ENCODE measurements around the gene ABCC11. TPM values are rescaled to one million over a fixed set of nuclear protein-coding genes. Genes with fewer than 3 reads are reported as not detected.

ABCC11 gene
- total and polyA plus RNA-seq, 10 donors, result 0.05 to 0.37 (median 0.18) TPM; not detected in 4

GRCh38 chr16:48223490-48223889, 23.8 kb downstream of the ABCC11 start:
- no peaks in the 10 kb centered on the region for H3K27me3 ChIP-seq (replicated peaks in 1 of 7)
- H3K9me3 ChIP-seq, result no peaks in the 10 kb centered on the region
- no peaks in the 10 kb centered on the region for H3K36me3 ChIP-seq
- no peak overlapping the region for H3K27ac ChIP-seq
- no peak for DNase-seq
- no peaks in the 10 kb centered on the region for H3K4me1 ChIP-seq
- TF ChIP-seq, protein P1, sequence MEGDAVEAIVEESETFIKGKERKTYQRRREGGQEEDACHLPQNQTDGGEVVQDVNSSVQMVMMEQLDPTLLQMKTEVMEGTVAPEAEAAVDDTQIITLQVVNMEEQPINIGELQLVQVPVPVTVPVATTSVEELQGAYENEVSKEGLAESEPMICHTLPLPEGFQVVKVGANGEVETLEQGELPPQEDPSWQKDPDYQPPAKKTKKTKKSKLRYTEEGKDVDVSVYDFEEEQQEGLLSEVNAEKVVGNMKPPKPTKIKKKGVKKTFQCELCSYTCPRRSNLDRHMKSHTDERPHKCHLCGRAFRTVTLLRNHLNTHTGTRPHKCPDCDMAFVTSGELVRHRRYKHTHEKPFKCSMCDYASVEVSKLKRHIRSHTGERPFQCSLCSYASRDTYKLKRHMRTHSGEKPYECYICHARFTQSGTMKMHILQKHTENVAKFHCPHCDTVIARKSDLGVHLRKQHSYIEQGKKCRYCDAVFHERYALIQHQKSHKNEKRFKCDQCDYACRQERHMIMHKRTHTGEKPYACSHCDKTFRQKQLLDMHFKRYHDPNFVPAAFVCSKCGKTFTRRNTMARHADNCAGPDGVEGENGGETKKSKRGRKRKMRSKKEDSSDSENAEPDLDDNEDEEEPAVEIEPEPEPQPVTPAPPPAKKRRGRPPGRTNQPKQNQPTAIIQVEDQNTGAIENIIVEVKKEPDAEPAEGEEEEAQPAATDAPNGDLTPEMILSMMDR (IDR thresholded peaks at IDR 0.05 in 8 of 11, conservative IDR thresholded peaks at IDR 0.05 in 3 of 11), result no peak
- TF ChIP-seq POLR2A (IDR thresholded peaks at IDR 0.05) (no peak), POLR2AphosphoS5 (IDR thresholded peaks at IDR 0.05) (no peak)
- intact Hi-C loops (cut with DNase I; ENCODE audit: low total_unique reads), result no loop called here
- 91 to 99% (median 95%) methylated on average over 4 of the region's 4 CpGs for WGBS, 5 donors
- no peak overlapping the region for H3K4me3 ChIP-seq

- no peak for TF ChIP-seq POLR2AphosphoS5 (IDR thresholded peaks at IDR 0.05)
- TF ChIP-seq, protein P1 (IDR thresholded peaks at IDR 0.05 in 8 of 11, conservative IDR thresholded peaks at IDR 0.05 in 3 of 11), result no peak
- no peak for TF ChIP-seq POLR2A (IDR thresholded peaks at IDR 0.05)
- Histone ChIP-seq H3K27ac (no peak overlapping the region), H3K9me3 (no peaks in the 10 kb centered on the region), H3K27me3 (replicated peaks in 1 of 7) (no peaks in the 10 kb centered on the region), H3K4me1 (no peaks in the 10 kb centered on the region), H3K36me3 (no peaks in the 10 kb centered on the region), H3K4me3 (no peak overlapping the region)
- 71 to 85% (median 74%) methylated on average over 3 of the region's 3 CpGs for WGBS, 5 donors
- intact Hi-C loops (cut with DNase I; ENCODE audit: low total_unique reads), result no loop called here
- no peak for DNase-seq
These were observed 26.4 kb downstream of the ABCC11 start for GRCh38 chr16:48220891-48221290.

DNA sequence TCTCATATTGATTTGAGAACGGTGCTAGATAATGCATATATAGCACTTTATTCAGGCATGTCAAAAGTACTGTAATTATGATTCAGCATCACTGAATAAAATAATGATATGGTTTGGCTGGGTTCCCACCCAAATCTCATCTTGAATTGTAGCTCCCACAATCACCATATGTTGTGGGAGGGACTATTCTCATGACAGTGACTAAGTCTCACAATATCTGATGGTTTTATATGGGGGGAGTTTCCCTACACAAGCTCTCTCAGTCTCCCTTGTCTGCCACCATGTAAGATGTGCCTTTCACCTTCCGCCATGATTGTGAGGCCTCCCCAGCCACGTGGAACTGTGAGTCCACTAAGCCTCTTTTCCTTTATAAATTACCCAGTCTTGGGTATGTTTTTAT, 28.9 kb downstream of the ABCC11 start:
- intact Hi-C loops (cut with DNase I; ENCODE audit: low total_unique reads), result no loop called here
- Histone ChIP-seq H3K27ac (no peak overlapping the region), H3K4me3 (no peak overlapping the region), H3K27me3 (replicated peaks in 1 of 7) (no peaks in the 10 kb centered on the region), H3K36me3 (no peaks in the 10 kb centered on the region), H3K9me3 (no peaks in the 10 kb centered on the region), H3K4me1 (no peaks in the 10 kb centered on the region)
- WGBS, 5 donors, result 77 to 95% (median 87%) methylated on average over 3 of the region's 3 CpGs
- no peak for DNase-seq
- TF ChIP-seq, protein P1 (IDR thresholded peaks at IDR 0.05 in 8 of 11, conservative IDR thresholded peaks at IDR 0.05 in 3 of 11), result no peak
- no peak for TF ChIP-seq POLR2A (IDR thresholded peaks at IDR 0.05)

DNA sequence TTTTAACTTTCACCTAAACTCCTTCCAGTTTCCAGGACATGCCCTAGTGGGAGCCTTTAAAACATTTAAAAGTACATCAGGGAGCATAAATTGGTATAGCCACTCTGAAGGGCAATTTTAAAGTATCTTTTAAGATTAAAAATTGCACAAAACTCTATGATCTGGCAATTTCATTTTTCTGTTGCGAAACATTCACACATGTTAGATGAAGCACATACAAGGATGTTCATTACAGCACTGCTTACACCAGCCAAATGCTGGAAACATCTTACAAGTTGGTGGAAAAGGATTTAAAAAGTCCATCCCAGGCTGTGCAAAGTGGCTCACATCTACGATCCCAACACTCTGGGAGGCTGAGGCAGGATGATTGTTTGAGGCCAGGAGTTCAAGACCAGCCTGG, 29.6 kb downstream of the ABCC11 start:
- no peaks in the 10 kb centered on the region for H3K27me3 ChIP-seq (replicated peaks in 1 of 7)
- no peak for DNase-seq
- no peak overlapping the region for H3K4me3 ChIP-seq
- H3K27ac ChIP-seq, result no peak overlapping the region
- H3K36me3 ChIP-seq, result no peaks in the 10 kb centered on the region
- WGBS, 5 donors, result 76 to 90% (median 79%) methylated on average over 2 of the region's 2 CpGs
- TF ChIP-seq POLR2A (IDR thresholded peaks at IDR 0.05) (no peak), POLR2AphosphoS5 (IDR thresholded peaks at IDR 0.05) (no peak)
- TF ChIP-seq, protein P1 (IDR thresholded peaks at IDR 0.05 in 8 of 11, conservative IDR thresholded peaks at IDR 0.05 in 3 of 11), result no peak
- no peaks in the 10 kb centered on the region for H3K9me3 ChIP-seq
- intact Hi-C loops (cut with DNase I; ENCODE audit: low total_unique reads), result no loop called here
- no peaks in the 10 kb centered on the region for H3K4me1 ChIP-seq

Measured in spleen (tissue), 11 donors.